Occipital lobe (tissue), 2 donors: ENCODE measurements around the gene HMCN2. TPM values are rescaled to one million over a fixed set of nuclear protein-coding genes. Genes with fewer than 3 reads are reported as not detected.

ENCODE experiments used
- DNase-seq: peaks from one replicate; lab custom pipeline; 2025; lab: John Stamatoyannopoulos, UW
- total RNA-seq: library from RNA; depleted of rRNA; stranded (reverse); fragments of >200 nt; gene quantifications from one replicate; pipeline ENCODE4 v1.2.3, GENCODE V29; 2014

The HMCN2 gene
- total RNA-seq, 1 donor from 2014 or later = not detected

DNA sequence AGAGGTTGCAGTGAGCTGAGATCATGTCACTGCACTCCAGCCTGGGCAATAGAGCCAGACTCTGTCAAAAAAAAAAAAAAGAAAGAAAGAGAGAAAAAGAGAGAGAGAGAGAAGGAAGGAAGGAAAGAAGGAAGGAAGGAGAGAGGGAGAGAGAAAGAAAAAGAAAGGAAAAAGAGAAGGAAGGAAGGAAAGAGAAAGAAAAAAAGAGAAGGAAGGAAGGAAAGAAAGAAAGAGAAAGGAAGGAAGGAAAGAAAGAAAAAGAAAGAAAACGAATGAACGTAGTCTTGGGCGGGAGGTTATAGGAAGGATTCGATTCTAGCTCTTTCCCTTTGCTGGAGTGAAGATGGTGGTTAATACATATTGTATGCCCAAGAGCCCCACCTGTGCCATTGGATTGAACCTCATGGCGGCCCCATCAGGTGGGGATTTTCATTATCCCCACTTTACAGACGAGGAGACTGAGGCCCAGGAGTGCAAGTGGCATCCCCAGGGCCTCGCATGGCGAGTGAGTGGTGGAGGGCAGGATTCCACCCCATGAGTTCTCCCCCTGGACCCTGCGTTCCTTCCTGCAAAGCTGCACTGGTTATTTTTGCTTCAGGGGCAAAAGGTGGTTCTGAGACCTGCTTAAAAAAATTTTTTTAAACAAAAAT, 98.3 kb downstream of the HMCN2 start:
- no peak for DNase-seq

DNA sequence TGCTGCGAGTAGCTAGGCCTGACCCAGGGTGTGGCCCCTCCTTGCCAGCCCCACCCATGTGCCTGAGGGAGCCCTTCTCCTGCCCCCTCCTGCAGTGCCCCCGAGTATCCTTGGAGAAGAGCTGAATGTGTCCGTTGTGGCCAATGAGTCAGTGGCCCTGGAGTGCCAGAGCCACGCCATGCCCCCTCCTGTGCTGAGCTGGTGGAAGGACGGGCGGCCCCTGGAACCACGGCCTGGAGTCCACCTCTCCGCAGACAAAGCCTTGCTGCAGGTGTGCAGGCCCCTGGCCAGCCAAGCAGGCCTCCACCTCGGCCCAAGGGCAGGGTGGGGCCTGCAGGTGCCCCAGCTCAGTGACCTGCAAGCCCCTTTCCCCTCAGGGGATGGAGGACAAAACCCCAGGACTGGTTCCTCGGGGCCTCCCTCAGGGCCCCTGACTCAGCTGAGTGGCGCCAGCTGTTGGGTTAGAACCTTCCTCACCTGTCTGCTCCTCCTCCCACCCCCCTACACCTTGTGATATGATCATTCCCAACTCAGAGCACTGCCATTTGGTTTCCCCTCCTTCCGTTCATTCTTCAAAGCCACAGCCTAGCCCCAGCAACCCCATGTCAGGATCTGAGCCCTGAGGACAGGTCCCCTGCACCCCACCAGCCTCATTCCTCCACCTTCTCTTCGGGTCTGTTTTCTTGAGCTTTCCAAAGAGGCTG, 99.2 kb downstream of the HMCN2 start:
- DNase-seq = no peak

DNA sequence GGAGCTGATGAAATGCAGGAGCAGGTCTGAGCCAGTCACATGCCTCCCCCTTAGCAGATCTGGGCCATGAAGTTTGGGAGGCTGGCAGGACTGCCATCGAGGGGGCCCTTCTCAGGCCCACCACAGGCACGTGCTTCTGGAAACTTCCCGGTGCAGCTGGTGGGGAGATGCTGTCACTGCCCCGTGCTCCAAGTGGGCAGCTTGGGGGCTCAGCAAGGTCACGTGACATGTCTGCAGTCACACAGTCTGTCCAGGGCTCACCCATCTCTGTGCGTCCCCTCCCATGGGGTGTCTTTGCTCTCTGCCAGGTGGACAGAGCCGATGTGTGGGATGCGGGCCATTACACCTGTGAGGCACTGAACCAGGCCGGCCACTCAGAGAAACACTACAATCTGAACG, 99.8 kb downstream of the HMCN2 start:
- DNase-seq = no peak

DNA sequence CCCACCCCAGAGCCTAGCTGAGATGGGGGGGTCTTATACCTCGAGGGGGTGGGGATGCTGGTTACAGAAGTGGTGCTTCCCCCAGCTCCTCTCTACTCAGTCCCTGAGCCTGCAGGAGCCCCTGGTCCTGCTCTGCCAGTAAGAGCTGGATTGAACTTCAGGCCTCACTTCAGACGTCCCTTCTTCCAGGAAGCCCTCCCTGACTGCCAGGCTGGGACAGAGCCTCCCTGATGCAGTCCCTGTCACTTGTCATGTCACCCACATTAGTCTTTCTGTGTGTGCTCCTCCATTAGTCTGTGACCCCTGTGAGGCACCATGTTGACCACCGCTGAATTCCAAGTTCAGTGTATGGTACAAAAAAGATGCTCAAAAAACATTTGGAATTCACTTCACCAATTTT, 100.5 kb downstream of the HMCN2 start:
- no peak for DNase-seq

DNA sequence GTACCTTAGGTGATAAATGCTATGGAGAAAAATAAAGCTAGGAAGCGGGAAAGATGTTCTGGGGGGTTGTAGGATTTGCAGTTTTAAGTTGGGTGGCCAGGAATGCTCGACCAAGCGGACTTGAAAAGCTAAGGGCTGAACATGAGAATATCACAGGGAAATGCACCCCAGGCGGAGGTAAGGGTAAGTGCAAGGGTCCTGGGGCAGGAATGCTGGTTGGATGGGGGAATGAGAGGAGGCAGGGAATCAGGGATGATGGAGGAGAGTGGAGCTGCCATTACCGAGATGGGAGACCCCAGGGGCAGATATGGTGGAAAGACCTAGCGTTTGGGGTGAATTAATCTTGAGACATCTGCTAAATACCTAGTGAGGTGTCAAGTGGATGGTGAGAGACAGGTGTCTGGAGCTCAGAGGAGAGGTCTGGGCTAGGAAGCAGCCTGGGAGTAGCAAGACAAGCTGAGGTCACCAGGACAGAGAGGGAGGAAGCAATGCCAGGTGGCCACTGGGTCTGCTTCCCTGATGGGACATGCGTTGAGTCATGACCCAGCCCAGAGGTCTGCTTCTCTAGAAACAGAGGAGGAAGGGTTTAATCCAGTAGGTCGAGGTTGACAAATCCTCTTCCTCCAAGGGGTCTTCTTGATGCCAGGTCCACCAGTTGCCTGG, 101.5 kb downstream of the HMCN2 start:
- DNase-seq = no peak

DNA sequence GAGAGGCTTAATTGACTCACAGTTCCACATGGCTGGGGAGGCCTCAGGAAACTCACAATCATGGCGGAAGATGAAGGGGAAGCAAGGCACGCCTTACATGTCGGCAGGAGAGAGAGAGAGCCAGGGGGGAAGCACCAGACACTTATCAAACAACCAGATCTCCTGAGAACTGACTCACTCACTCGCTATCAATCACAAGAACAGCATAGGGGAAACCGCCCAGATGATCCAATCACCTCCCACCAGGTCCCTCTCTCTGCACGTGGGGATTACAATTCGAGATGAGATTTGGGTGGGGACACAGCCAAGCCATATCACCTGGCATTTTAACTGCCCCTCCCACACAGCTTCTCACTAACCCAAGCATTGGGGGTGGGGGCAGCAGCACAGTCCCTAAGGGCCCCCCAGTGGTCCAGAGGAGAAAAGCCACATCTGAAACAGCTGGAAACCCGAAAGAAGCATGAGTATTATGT, 103.1 kb downstream of the HMCN2 start:
- no peak for DNase-seq

DNA sequence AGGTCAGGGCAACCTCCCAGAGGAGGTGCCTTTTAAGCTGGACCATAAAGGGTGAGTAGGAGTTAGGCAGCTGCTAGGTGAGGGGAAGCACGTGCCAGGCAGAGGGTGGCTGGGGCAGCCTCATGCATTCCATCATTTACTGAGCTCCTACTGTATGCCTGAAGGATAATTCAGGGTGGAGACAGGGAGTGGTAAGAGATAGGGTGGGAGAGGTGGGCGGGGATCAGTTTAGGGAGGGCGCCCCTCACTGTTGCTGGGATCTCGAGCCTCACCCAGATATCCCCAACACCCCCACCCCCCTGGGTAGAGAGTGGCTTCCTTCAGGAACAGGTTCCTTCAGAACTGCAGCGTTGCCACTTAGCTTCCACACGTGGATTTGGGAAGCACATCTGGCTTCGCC, 104.7 kb downstream of the HMCN2 start:
- no peak for DNase-seq

DNA sequence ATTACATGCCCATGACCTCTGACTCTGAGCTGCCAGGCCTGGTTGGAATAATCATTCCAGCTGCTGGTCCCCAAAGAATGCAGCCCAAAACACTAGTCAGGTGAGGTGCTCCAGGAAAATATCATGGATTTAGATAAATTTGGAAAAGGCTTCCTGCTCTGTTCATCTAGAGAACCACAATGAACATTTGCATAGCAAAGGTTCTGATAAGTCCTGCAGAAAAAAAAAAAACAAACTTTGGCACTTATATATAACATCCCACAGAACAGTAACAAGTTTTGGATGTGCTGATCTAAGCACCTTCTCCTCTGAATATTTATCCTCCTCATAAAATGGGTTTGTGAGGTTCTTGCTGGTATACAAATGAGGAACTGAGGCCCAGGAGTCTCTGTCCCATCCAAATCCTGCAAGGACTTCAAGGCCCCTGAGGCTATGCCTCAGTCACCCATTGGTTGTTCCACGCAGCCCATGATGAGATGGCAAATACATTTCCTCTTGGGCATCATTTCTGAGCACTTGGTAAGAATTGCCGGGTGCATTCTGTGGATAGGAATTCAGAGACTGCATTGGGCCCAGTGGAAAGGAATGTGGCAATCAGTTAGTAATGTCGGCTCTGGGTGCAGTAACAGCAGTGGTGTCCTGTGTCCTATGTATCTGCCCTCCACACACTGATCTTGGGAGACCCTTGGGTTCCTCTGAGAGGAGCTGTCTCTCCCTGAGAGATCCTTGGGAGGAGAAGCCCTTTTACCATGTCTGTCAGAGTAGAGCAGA, 105.8 kb downstream of the HMCN2 start:
- DNase-seq = no peak

DNA sequence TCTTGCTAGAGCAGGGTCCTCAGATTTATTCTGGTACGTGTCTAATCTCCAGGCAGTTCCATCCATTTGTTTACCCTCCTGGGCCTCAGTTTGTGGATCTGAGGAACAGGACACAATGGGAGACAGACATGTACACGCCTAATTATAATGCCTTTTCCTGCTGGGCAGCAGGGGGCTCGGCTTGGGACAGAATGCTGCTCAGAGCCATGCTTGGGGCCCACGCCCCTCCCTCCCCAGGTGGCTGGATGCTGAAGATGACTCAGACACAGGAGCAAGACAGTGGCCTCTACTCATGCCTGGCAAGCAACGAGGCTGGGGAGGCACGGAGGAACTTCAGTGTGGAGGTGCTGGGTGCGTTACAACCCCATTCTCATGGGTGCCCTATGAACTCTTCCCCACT, 106.5 kb downstream of the HMCN2 start:
- no peak for DNase-seq

DNA sequence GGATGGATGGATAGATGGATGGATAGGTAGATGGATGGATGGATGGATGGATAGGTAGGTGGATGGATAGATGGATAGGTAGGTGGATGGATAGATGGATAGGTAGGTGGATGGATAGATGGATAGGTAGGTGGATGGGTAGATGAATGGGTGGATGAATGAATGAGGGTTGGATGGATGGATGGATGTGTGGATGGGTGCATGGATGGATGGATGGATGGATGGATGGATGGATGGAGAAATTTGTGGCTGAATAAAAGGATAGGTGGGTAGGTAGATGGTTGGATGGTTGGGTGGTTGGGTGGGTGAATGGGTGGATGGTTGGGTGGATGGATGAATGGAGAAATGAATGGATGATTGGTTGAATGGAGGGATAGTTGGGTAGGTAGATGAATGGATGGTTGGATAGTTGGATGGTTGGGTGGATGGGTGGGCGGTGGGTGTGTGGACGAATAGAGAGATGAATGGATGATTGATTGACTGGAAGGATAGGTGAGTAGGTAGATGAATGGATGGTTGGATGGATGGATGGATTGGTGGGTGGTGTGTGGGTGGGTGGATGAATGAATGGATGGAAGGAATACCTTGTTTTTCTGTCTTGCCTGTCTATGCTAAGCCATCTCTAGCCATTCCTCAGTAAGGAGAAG, 108.2 kb downstream of the HMCN2 start:
- no peak for DNase-seq

DNA sequence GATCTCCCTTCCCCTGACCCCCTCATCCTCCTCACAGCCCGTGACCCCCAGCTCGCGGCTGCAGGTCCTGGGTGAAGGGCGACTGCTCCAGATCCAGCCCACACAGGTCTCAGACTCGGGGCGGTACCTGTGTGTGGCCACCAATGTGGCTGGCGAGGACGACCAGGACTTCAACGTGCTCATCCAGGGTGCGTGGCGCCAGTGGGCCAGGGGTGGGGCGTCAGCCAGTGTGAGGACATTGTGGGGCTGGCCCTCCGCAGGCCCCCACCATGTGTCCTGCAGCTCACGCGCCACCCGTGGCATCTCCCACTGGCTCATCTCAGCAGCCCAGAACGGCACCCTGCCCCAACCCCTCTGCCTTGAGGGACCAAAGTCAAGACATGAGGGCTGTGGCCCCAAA, 112.1 kb downstream of the HMCN2 start:
- no peak for DNase-seq

DNA sequence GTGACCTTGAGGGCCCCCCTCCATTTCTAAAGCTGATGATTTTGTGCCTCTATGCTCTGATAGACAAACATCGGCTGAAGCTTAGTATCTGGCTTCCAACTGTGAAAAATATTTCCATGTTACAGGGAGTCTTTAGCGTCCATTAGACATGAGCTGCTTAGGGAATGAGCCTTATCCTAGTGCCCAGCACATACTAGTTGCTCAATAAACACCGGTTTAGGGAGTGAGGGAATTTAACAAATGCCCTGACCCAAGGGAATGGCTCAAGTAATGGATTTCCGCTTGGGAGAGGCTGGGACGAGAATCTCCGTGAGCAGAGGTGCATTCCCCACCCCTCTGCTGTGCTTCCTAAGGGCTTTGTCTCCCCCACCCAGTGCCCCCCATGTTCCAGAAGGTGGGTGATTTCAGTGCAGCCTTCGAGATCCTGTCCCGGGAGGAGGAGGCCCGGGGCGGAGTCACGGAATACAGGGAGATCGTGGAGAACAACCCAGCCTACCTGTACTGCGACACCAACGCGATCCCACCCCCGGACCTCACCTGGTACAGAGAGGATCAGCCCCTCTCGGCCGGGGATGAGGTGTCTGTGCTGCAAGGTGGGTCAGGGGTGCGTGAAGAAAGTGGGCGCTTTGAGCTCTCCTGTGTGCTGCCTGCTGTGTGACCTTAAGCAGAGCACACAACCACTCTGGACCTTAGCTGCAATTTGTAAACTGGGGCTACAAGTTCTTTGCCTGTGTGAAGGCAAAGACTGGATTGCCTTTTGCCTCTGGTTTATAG, 113.5 kb downstream of the HMCN2 start:
- DNase-seq = no peak

DNA sequence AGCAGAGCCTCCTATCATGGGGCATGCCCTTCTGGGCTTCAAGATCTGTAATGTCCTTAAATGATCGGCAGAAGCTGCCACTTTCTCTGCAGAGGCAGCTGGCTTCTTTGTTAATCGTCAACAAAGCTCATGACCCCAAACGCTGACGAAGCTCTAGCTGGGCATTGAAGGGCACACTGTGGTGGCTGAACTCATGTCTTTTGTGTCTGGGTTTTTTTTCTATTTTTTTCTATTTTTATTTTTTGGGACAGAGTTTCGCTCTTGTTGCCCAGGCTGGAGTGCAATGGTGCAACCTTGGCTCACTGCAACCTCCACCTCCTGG, 114.0 kb downstream of the HMCN2 start:
- no peak for DNase-seq

DNA sequence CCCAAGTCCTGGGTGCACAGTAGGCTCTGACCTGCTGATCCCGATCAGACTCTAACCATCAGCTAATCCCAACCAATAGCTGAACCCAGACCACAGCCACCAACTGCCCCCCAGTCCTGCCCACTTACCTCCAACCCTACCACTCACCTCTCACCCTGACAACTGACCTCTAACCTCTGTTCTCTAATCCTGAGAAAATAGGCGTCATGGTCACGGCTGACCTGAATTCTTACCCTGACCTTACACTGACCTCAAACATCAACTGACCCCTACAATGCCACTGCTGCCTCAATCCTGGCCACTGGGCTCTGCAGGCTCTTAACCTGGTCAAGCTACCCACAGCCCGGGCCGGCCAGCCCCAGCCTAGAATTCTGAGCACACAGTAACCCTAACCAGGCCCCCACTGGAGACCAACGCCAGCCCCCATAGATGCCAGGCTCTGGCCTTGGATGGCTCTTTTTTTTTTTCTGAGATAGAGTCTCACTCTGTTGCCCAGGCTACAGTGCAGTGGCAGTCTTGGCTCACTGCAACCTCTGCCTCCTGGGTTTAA, 115.4 kb downstream of the HMCN2 start:
- DNase-seq = no peak

DNA sequence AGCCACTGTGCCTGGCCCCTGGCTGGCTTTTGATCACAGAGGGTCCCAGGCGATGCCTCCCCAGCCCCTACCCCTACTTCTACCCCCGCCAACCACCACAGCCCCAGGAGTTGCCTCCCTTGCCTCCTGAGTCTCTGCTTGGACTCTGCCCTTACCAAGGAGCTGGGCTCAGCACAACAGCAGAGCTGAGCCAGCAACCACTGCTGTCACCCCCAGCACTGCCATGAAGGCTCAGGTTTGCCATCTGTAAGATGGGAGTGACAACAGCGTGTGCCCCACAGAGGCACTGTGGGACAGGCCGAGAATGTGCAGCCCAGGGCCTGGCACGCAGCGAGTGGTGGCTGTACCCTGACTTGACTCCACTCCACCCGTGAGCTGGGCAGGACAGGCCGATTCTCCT, 116.1 kb downstream of the HMCN2 start:
- DNase-seq = no peak

DNA sequence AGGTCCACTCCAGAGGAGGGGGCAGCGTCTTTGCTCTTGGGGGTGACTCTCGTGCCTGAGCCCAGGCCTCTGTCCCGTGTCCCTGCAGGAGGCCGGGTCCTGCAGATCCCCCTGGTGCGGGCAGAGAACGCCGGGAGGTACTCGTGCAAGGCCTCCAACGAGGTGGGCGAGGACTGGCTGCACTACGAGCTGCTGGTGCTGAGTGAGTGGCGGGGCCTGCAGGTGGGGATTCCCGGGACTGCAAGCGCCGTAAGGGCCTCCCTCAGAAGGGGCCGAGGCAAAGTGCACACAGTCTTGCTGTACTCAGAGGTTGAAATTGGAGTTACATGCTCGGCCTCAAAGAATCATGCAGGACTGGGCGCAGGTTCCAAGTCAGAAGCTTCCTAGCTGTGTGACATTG, 116.5 kb downstream of the HMCN2 start:
- no peak for DNase-seq

DNA sequence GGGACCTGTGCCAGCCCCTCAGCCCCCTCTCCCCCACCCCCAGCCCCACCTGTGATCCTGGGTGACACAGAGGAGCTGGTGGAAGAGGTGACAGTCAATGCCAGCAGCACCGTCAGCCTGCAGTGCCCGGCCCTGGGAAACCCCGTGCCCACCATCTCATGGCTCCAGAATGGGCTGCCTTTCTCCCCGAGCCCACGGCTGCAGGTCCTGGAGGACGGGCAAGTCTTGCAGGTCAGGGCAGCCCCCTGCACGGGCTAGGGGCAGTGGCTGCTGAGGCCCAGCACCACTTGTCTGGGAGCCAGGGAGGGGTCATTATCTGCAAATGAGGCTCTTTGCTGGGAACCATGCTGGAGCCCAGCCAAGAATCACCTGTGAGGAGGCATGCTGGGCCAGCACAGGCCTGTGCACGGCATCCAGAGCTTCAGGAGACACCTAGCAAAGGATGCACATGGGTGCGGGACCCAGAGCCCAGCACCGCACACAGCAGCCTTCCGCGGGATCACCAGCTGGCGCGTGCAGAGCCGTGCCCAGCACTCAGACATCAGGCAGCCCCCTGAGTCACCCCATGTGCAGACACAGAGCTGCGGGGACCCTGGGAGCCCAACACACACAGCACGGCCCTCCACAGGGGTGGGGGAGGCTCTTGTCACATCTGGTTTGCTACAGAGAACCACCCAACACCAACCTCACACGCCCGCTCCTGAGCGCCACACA, 117.2 kb downstream of the HMCN2 start:
- DNase-seq = no peak

DNA sequence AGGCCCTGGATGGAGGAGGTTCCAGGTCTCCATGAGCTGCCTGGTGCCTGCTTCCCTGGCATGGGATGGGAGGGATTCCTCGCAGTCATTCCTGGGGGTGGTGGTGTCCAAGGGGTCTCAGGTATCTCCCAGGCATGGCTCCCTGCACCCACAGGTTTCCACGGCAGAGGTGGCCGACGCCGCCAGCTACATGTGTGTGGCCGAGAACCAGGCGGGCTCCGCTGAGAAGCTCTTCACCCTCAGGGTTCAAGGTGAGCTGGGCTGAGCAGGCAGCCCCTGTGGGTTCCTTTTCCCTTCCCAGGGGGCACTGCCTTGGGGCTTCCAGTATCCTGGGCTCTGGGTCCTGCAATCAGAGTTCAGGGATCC, 117.8 kb downstream of the HMCN2 start:
- no peak for DNase-seq

DNA sequence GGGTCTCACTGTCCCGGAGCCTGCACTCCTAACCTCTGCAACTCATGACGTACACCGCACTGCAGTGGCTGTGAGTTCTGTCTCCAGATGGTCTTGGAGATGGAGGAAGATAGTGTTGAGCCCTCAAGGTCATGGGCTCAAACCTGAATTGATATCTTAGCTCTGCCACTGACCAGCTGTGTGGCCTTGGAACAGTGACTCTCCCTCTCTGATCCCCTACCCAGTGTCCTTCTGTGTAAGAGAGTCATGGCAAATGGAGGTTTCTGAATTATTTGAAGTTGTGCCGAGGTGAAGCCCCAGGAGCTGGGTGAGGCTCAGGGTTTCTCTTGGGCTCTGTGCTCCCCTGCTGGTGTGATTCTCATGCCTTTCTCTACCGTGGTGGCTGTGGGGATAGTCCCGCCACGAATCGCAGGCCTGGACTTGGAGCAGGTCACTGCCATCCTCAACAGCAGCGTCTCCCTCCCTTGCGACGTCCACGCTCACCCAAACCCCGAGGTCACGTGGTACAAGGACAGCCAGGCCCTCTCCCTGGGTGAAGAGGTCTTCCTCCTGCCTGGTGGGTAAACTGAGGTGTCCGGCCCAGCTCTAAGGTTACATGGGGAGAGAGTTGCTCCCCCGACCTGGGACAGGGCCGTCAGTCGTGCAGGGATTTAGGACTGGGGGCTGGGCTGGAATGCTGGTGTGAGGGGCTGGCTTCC, 118.6 kb downstream of the HMCN2 start:
- DNase-seq = no peak
